HG02588 (cell line): ENCODE results near the gene GFOD2.

ENCODE experiments used
- ATAC-seq: cut with Tn5 transposase; IDR thresholded peaks from one replicate; pipeline ENCODE4 v1.9.1; 2021; ENCODE audit warnings: mild to moderate bottlenecking, moderate library complexity; ENCODE audit not compliant: unreplicated experiment

The GFOD2 gene

DNA sequence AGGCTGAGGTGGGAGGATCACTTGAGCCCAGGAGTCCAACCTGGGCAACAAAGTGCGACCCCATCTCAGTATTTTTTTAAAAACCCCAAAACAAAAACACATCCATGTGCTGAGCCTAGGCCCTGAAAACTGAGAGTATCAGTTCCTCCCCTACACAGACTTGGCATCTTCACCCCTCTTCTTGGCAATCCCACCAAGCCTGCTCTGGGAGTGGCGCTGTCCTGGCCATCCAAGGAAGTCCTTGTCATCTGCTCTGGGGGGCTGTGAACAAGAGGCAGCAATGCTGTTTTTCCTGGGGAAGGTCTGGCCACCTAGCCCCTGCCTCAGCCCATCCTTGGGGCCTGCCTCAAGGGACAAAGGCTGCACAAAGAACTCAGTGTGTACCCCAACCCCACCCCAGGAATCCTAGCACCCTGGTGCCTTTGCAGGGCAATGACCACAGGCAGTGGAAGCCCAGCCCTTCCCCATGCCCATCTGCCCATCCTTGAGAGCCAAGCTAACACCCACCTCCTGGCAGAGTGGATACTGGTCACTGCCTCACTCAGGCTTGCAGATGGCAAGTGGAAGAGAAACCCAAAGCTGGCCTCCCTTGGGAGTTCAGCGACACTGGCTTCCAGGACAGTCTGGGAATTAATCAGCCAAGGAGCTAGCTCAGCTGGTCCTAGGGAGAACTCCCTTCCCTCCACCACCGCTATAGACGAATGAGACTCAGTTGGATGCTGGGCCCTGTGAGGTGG is 14.8 kb upstream of the GFOD2 start:
- no peak for ATAC-seq

DNA sequence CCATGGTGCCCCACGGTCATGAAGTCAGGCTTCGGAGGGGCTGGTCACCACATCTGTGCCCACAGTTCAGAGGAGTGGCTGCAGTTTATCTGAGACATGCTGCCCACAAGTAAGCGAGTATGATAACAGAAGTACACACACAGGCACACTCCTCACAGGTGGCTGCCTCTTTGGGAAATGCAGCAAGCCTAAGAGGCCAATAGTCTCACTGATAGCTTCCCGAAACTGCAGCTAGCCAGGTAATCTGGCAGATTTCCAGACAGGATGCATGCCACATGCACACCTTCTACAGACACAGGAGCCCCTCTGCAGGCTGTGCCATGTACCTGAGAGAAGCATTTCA is 12.6 kb upstream of the GFOD2 start:
- no peak for ATAC-seq

DNA sequence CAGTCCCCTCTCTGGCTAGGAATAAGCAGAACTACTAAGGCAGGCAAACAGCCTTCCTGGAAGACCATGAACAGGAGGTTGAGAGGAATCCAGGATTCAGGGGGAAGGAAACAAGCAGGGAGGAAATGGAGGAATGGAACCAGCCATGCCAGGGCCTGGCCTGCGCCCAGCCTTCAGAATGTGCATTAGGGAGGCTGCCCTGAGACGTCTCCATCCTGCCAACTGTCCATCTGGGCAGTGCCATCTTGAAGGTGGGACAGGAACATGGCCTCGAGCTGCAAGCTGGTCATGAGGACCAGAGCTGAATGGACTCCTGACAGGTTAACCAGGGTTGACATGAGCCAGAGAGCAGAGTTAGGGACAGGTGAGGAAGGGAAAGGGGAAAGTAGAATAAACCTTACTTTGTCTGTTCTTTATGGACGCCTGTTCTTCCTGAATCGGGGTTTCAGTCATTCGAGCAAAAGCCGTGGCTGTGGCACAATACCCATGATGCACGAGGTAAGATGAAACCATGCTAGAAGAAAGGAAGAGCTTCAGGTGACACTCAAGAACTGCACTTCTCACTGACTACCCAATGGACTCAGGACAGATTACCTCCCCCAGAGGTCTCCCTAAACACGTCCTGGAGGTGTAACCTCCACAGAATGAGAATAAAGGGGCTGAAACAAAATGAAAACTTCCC is 12.1 kb upstream of the GFOD2 start:
- ATAC-seq, result no peak

DNA sequence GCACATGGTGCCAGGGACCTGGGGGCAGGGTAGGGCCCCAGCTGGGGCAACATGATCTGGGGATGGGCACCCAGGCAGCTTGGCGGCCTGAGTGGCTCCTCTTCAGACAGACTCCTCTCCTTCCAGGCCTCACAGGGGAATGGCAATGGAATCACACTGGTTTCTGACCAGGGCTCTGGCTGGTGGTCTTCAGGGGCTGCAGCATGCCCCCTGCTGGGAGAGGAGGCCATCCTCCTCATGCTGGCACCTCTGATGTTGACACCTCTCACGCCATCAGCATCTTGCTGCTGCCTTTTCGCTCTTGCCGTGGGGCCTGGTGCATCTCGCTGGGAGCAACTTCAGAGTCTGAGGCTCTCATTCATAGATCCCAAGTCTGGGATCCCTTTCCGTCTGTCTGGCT is 11.2 kb upstream of the GFOD2 start:
- ATAC-seq, result no peak

DNA sequence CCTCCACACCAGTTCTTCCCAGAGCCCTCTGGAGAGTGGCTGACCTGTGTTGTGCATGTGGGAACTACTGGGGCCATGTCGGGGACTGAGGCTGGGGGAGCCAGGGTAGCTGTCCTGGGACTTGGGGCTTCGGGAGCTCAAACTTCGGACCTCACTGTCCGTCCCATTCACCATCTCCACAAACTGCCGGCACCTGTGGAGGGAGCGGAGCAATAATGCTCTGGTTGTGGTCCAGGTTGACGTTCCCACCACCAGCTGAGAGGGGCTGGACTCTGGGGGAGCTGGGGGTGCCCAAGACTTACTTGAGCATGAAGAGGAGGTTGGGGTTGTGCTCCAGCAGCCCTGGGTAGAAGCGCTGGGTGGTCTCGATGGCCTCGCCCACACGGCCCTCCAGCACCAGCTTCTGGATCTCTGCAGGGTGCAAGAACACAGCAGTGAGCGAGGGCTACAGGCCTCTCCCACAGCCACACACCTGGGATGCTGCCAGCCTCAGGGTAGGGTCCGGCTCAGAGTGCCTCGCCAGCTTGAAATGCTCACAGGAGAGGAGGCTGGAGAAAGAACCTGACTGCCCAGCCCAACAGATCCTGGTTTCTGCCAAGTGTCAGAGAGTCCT is 10.6 kb upstream of the GFOD2 start:
- no peak for ATAC-seq

DNA sequence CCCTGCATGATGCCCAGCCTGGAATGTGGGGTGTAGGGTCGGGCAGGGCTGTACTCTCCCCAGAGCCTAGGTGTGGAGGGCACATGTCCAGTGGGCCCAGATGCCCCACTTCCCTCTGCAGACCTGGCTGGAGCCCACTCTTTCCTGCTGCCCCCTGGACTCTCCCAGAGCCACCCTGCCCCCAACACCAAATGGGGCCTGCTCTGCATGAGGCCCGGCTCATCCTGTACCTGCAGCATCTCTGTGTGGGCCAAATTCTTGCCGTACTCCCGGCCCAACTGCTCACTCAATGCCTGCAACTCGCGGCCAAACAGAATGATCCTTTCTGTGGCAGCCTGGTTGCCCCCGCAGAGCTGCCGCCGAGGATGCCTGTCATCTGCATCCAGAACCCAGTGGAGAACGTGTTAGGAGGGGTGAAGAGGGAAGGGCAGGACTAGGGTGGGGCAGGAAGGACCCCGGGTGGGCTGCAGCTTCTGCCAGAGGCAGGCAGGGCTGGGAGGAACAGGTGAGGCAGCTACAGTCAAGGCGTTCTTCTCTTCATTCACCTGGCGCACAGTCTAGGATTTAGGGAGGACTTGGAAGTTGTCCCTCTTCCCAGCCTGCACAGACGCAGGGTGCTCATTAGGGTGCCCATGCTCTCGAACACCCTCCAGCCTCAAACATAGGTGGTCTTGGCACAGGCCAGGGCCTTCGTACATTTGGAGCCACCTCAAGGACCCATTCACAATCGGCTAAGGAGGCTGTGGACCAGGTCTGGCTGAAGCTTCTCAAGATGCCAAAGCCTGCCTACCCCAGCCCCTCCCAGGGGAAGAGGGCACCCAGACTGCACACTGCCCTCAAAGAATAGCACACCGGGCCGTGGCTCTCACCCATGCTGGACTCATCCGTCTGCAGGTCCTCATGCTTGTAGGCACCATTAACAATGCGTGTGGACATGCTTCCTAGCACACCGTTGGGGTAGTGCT is 8.7 kb upstream of the GFOD2 start:
- no peak for ATAC-seq

DNA sequence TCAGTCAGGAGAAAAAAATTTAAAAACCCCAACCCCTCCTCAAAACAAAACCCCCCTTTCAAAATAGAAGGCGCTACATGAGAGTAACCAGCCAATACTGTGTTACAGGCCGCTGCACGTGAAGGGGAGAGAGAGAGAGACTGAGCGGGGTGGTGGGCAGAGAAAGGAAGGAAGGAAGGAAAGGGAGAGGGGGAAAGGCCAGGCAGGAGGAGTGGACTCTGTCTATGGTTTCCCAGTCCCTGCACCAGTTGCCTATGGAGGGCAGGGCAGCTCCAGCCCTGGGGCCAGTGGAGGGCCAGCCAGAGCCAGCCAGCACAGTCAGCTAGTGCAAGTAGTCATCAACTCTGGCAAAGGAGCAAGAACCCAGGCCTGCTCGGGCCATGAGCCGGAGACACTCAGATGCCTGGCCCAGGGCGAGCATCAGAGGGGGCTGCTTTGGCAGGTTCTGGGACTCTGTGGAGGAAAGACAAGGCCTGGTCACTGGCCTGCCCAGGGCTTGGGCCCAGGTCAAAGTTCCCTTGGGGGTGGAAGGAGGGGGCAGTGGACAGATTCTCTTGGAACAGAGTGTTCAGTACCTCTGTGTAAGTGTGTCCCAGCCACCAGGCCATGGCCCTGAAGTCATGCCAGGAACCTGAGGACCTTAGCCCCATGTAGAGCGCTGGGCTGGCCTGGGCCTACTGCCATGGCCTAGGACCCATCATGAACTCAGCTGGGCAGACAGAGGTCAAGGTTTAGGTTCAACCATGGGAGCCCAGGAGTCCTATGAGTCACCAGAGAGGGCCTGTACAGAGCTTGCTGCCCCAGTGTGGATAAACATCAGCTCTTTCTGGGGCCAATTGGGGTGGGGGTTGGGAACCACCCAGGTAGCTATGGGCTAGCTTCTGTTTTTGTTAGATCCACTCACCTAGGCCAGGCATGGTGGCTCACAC is 7.3 kb upstream of the GFOD2 start:
- no peak for ATAC-seq

DNA sequence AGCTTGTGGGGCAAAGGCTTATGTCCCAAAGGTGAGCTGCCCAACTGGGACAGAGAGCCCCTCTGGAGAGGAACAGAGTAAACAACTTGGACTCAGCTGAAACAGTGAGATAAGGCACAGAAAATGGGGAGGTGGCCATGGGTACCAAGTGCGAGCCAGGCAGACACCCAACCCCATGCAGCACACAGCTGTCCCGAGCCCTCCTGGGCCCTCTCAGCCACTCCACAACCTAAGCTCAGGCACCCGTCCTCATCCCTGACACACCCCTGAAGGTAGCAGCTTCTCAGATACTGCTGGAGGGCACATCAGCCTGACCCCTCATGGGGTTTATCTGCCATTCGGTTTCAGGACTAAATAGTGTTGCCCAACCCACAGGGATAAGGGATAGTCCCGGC is 4.8 kb upstream of the GFOD2 start:
- ATAC-seq, result no peak

DNA sequence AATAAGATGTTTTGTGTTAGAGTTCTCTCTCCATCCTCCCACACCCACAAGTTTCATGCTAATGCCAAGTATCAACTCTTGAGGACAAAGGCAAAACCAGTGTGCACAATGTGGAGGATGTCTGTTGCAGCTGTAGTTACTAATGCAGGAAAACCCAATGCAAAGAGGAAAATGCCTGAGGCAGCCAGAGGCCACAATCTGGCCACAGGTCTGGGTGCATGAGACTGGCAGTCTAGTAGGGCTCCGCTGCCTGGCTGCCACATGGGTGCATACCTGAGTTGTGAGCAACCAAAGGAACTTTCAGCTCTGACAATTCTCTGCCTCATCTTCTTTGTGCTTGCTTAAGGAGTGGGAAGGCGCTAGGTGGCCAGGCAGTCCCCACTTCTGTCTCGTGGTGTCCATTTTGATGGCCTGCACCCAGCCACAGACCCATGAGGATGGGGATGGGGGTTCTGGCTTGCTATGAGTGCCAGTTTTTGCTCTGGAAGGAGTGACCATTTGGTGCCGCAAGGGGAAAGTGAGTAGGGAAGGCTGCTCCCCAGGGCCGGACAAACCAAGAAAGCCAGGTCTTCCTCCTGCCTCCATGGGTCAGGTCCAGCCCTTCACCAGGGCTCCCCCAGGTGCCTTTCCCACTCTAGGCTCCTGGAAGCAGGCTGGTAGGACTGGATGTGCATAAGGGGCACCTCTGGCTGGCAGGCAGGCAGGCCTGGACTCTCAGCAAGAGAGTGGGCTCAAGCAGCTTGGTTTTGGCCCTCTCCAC is 4.2 kb upstream of the GFOD2 start:
- ATAC-seq, result no peak

DNA sequence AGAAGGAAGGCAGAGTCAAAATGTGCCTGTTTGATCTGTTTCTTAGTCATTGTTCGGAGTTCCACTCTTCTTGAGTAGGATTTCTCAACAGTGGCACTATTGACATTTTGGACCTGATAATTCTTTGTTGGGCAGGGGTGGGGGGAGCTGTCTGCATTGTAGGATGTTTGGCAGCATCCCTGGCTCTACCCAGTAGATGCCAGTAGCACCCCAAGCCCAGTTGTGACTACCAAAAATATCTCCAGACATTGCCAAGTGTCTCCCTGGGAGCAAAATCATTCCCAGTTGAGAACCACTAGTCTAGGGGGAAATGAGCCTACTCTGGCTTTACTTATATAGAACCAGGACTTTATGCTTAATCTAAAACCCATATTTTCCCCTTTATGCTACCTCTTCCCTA is 1.1 kb upstream of the GFOD2 start:
- ATAC-seq, result no peak

DNA sequence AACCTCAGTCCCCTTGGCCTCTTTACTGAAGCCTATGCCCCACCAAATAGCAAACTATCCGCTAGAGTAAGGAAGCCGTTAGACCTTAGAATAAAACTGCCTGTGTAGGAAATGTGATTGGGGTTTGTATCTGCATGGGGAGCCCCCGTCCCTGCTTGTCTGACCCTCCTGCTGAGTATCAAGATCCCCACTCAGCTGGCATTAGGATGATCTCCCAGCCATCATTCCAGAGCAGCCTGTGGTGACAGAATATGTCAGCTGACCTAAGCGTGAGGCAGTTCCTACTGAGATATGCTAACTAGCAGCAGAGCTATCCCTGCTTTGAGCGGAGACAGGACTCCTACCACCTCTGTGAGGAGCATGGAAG is 645 bp upstream of the GFOD2 start:
- no peak for ATAC-seq

DNA sequence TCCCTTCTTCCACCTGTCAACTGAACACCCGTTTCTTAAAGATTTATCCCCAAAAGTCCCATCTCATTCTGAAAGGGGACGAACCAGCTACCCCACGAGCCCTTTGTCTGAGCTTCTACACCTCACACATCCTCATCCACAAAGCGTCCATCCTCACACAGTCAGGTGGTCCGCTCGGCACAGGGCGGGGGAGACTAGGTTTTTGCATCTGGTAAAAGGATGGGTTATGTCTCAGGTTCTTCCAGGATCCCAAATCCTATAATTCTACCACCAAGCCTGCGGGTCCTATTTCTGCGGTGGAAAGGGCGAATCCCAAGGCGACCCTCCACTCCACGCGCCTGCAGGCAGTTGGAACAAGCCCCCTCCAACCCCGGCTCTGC is 458 bp downstream of the GFOD2 start:
- ATAC-seq, result peak; percentile 10

DNA sequence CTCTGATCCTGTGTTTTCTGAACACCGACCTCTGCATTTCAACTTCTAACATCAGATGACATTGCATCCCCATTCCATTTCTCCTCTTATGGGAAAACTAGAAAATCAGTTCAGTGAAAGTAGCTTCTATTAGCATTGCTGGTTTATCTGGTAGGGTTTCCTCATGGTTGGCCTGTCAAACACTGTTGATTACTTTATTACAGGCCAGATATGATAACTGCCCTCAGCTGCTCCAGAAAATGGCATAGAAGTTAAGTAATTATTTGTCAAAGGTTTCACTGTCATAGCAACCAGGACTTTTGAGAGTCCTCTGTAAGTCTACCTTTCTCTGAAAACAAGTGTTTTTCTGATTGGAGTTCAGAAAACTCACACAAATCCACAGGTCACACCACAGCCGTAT is 3.0 kb downstream of the GFOD2 start:
- no peak for ATAC-seq

DNA sequence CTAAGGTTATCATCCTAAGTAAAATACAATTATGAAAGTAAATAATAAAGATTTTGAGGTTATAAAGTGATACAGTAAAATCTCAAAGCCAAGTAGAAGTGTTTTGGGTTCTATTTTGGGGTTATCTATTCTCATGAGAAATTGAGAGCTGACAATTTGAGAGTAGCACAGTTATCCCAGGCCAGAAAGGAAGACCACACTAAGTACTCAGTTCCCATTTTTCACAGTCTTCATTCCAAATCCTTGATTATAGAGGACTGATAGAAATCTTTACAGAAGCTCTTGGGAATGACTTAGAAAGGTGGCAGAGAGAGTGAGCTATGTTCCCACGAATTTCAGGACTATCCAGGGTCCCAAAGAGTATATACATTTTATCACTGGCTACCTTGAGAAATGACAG is 4.6 kb downstream of the GFOD2 start:
- ATAC-seq, result no peak

DNA sequence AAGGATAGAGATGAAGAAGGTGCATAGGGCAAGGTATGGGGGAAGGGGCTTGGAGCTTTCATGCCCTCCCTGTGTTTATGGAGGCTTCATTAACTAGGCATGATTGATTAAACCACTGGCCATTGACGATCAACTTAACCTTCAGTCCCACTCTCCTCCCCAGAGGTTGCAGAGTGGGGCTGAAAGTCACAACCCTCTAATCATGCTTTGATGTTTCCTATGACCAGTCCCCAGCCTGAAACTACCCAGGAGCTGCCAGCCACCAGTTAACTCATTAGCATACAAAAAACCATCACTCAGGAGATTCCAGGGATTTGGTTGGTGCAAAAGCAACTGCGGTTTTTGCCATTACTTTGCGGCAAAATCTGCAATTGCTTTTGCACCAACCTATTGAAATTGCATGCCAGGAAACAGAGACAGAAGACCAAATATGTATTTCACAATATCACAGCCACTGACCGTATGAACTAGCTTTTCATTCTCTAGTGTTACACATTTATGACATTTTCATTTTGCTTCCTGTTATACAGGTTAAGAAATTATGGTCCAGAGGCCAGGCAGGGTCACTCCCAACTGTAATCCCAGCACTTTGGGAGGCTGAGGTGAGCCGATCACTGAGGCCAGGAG is 5.4 kb downstream of the GFOD2 start:
- no peak for ATAC-seq

DNA sequence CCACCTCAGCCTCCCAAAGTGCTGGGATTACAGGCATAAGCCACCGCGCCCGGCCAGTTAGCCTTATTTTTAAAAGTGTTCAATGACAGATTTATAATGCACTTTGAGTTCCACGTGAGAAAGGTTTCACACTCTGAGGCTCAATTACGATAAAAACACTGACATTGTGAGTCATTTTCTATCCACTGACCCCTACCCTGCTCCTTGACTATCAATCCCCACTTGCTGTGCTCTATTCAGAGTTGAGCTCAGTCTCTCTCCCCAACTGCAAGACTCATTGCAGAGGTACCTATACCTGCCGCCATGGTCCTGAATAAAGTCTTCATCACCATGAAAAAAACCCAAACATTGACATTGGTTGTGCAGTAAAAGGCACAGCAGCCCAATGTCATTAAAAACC is 8.5 kb downstream of the GFOD2 start:
- ATAC-seq, result no peak

DNA sequence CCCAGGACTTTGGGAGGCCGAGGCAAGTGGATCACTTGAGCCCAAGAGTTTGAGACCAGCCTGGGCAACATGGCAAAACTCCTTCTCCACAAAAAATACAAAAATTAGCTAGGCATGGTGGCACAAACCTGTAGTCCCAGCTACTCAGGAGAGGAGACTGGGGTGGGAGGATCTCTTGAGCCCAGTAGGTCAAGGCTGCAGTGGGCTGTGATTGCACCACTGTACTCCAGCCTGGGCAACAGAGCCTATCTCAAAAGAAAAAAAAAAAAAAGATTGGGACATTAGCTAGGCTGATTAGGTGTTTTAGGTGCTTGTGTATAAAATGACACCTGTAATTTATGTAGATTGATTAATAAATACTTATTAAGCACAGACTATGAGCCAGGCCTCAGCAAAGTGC is 10.1 kb downstream of the GFOD2 start:
- ATAC-seq, result no peak

DNA sequence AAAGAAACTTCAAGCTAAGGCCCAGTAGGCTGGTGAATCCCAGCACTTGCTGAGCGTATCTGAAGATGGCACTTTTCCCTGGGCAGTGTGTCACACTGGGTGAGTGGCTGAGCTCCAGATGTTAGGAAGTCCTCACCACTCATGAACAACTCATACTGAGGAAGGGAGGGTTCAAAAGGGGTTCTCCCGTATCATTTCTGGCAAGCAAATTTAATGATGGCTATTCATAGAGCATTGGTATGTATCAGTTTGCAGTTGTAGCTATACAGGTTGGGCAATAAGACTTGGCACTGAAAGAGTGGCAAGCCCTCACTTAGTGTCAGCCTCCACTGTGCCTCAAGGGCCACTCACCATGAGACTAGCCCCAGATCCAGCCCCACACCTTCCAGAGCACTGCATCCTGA is 10.7 kb downstream of the GFOD2 start:
- no peak for ATAC-seq

DNA sequence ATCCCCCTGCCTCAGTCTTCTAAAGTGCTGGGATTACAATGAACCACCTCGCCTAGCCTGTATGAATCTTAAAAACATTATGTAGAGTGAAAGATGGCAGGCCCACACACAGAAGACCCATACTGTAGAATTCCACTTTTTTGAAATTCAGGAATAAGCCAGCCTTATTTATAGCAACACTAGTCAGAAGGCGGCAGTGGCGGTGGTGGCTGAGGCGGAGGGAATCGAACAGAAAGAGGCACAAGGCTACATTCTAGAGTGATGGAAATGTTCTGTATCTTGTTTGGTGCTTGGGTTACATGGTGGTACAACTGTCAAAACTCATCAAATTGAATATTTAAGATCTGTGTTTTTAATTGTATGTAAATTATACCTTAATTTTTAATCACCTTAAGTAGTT is 11.3 kb downstream of the GFOD2 start:
- ATAC-seq, result no peak
